ENCODE data around the gene TCF7L1.

- TF ChIP-seq POLR2AphosphoS5 (IDR thresholded peaks at IDR 0.05; ENCODE audit: low read depth) (no peak), CTCF (IDR thresholded peaks at IDR 0.05; ENCODE audit: insufficient read depth, low read length) (no peak), GABPA (IDR thresholded peaks at IDR 0.05; ENCODE audit: low read depth) (no peak), REST (IDR thresholded peaks at IDR 0.05; ENCODE audit: insufficient replicate concordance, low read depth) (no peak), SPI1 (IDR thresholded peaks at IDR 0.05; ENCODE audit: borderline replicate concordance, low read depth) (no peak)
Measured at GRCh38 chr2:85308896-85309555, 175.8 kb downstream of the TCF7L1 start.

Data from HL-60 (cell line).